ENCODE measurements around the gene DIS3.
"Not testable (repeated sequence)": the region's sequence is repeated elsewhere in the genome, so short reads cannot be mapped to it uniquely, and the experiment has no call there.

The DIS3 gene

GRCh38 chr13:72751220-72751619, 30.5 kb downstream of the DIS3 start:
- no peak for DNase-seq

- DNase-seq: no peak
Observed at GRCh38 chr13:72745260-72745659, 36.4 kb downstream of the DIS3 start.

GRCh38 chr13:72740015-72740414, 41.7 kb downstream of the DIS3 start:
- DNase-seq: no peak

GRCh38 chr13:72737033-72737432, 44.7 kb downstream of the DIS3 start:
- no peak for DNase-seq

GRCh38 chr13:72728290-72728605, 53.5 kb downstream of the DIS3 start:
- no peak for DNase-seq

GRCh38 chr13:72727417-72728289, 54.0 kb downstream of the DIS3 start, which contains the start of the genes BORA and MZT1:
Gene BORA, plus strand, starts transcription at chr13:72727923. Its CDS starts 1,018 bp downstream, at chr13:72728941.
Gene MZT1, minus strand, starts transcription at chr13:72727629. Its CDS starts 27 bp downstream, at chr13:72727602.
- DNase-seq: peak; percentile 66 to 97 (median 90)

- DNase-seq: peak in 25 of 56 donors; percentile 3 to 62 (median 36)
Observed at GRCh38 chr13:72726726-72727416, 54.8 kb downstream of the DIS3 start.

- DNase-seq: not testable (repeated sequence)
Observed at GRCh38 chr13:72726185-72726584, 55.5 kb downstream of the DIS3 start.

GRCh38 chr13:72716776-72717175, 64.9 kb downstream of the DIS3 start:
- no peak for DNase-seq
